ENCODE measurements around the gene ATP10A. TPM values are rescaled to one million over a fixed set of nuclear protein-coding genes. Genes with fewer than 3 reads are reported as not detected.

ATP10A gene
- total RNA-seq, 1 experiment from 2014 or later, result 7.1 TPM

DNA sequence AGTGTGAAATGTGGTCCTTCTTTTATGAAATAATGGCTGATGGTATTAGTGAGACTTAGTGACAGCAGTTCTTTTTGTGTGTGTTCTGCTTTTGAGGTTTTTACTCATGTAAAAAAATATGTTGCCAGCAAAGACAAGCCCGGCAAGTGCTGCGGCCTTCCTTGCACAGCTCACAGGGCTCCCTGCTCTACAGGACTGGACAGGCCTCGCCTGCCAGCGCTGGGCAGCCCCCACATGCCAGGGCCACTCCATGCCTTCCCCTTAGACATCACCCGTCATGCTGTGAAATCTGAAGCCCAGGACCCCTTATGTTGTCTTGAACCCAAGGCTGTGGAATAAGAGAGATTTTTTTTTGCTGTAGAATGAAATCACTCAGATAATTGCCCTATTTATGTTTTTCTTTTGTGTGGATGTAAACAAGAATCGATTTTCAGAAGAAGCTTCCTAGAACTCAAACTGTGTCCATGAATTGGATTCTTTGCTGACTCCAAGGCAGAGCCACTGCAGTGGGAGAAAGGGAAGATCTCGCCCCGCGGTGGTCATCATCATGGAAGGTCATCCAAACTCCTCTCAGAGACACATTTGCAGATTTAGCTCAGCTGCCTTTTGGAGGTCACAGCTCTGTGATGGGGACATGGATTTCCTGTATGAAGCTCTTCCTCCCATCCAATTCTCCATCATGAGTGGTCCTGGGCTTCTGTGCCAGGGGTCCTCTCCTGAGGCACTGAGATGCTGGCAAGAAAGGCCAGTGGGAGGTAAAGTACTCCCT, 150.8 kb downstream of the ATP10A start:
- no peak for DNase-seq (ENCODE audit: low read depth, low spot score)
- in situ Hi-C loops (cut with HindIII; ENCODE audit: low pct_unique_long_range_greater_than_20kb, low sequenced_read_pairs), result no loop called here

DNA sequence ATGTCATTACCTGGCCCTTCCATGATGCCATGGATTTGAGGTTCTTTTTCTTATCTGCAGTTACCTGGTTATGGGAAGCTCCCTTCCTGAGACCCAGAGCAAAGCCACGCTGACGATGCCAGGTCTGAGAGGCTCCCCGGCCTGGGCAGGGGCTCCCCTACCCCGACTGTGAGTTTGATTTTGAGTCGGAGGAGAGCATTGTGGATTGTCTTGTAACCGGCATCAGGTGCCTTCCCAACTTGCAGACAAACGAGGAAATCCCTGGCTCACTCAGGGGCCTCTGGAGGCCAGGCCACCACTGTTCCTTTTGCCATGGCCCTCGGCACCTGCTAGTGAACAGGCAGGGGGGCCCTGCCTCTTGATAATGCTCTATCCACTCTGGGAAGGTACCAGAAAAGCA, 151.4 kb downstream of the ATP10A start:
- no peak for DNase-seq (ENCODE audit: low read depth, low spot score)
- in situ Hi-C loops (cut with HindIII; ENCODE audit: low pct_unique_long_range_greater_than_20kb, low sequenced_read_pairs), result no loop called here

DNA sequence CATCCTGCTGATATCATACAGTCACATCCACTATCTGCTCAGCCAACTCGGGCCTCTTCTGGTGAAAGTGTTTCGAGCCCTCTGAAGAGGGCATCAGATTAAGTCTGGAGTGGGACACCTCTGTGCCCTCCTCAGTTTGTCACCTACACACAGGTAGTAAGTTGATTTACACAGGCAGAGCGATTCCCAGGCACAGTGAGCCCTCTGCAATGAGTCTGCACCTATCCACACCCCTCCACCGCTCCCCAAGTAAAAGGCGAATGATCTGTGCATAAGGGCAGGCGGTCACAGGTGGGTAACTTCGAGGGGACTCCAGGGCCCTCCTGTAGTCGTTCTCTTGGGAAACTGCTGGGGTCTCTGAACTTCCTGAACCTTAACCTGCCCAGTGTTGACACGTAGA, 152.0 kb downstream of the ATP10A start:
- in situ Hi-C loops (cut with HindIII; ENCODE audit: low pct_unique_long_range_greater_than_20kb, low sequenced_read_pairs), result no loop called here
- DNase-seq (ENCODE audit: low read depth, low spot score), result no peak

DNA sequence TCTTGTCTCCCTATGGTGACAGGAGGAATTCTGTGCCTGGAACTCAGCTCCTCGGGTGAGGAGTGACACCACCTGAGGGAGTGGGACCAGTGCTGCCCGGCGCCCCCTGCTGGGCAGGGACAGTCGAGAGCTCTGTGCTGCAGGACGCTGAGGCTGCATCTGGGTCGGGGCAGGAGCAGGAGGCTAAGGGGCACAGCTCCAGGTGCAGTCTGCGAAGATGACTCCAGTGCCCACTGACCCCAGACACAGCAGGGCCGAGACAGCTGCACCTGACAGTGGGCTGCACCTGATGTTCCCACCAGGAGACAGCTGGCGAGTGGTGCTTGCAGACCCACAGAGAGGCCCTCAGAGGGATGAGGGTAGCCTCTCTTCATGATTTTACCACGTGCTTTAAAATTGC, 152.9 kb downstream of the ATP10A start:
- in situ Hi-C loops (cut with HindIII; ENCODE audit: low pct_unique_long_range_greater_than_20kb, low sequenced_read_pairs), result no loop called here
- peak; percentile 63 for DNase-seq (ENCODE audit: low read depth, low spot score)

DNA sequence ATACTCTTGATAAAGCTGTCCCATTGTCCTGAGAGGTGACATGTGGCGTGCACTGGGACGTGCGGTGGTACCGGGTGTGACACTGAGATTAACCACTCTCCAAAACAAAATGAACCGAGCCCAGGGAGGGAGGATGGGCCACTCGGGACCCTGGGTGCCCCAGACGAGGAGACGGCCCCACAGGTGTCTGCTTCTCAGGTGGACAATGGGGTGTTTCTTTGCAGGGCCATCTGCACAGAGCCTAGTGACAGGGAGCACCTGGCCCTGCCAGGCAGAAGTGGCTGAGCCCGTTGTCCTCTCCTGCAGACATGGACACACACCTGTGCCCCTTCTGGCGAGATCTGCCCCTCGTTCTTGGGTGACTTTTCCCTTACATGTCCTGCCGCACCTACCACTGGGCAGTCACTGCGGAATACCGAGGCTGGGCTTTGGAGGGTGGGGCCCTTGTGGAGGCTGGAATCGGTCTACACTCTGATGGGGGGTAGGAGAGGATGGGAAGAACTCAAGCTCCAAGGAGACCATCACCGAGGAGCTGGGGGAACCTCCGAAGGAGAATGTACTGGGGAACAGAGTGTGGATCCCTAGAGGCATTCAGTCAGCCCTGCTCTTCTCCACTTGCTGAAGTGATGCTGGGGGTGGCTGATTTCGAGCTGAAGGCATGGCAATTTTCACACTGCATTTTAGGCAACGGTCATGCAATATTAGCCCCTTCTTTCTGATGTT, 153.5 kb downstream of the ATP10A start:
- in situ Hi-C loops (cut with HindIII; ENCODE audit: low pct_unique_long_range_greater_than_20kb, low sequenced_read_pairs), result no loop called here

DNA sequence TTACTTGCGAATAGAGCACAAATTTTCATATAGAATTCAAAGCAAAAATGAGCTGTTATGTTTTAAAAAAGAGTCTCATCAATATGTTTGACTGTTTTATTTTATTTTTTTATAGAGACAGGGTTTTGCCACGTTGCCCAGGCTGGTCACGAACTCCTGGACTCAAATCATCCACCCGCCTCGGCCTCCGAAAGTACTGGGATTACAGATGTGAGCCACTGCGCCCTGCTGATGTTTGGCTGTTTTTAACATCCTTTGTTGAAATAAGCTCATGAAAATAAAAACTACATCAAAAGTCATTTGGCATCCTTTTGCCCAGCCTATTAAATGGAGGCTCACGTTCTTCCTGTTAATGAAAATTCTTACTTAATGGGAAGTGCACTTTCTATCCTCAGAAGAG, 154.7 kb downstream of the ATP10A start:
- in situ Hi-C loops (cut with HindIII; ENCODE audit: low pct_unique_long_range_greater_than_20kb, low sequenced_read_pairs), result no loop called here
- no peak for DNase-seq (ENCODE audit: low read depth, low spot score)

More for the DNA sequence above, 153.5 kb downstream of the ATP10A start:
- no peak for DNase-seq (ENCODE audit: low read depth, low spot score)

DNA sequence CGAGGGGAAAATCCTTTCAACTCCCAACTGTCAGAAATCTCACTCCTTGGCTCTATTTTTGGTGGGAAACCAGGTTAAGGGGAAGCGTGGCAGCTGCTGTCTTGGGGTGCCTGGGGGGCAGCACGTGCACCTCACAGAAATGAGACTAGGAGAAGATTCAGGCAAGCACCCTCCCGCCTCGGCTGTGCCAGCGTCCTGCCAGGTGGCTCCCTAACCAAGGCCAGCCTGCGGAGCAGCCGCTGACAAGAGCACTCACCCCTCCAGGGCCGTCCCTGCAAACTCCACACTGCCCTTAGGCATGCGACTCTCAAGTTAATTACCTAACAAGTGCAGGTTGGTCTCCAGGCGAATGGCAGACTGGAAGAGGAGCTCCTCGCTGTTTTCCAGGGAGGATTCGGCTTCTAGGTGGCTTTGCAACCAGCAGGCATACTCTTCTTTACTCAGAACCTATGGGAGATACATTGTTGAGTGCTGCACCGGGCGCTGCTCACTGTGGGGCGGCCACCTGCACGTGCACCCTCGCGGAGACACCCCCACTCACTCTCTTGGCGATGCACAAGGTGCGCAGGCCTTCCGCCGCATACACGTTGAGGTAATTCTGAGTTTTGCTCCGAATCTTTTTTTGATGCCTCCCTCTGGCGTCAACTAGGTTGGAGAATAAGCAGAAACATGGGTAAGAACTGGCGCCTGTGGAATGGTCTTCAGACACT, 155.3 kb downstream of the ATP10A start:
- in situ Hi-C loops (cut with HindIII; ENCODE audit: low pct_unique_long_range_greater_than_20kb, low sequenced_read_pairs), result no loop called here
- DNase-seq (ENCODE audit: low read depth, low spot score), result no peak

DNA sequence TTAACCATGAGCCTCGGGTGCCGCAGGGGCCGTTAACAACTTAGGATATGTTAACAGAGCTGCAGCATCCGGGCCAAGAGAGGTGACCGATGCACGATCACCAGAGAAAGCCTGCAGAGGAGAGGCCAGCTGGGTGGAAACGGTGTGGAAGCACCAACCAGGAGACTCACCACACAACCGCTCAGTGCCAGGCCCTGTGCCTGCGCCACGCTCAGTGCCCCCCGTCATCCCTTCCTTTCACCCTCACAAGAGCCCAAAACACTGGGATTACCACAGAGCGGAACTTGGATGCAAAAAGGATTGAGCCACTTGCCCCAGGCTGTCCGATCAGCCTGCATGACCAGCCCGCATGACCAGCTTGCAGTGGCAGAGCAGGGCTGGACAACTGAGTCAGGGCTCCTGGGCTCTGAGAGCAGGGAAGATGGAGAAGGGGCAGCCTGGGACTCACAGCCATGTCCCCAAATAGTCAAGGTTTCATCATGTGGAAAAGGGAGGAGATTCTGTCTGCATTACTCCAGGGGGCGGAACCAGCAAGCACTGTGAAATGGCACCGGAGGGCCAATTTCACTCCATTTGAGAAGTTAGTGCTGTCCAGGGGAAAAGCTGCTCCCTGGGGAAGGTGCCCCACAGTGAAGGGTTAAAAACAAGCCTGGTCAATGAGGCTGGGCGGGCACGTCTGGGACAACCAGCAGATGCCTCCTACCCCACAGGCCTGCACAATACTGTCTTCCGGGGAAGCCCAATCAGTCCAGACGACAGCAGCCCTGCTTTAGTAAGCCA, 156.8 kb downstream of the ATP10A start:
- no peak for DNase-seq (ENCODE audit: low read depth, low spot score)
- in situ Hi-C loops (cut with HindIII; ENCODE audit: low pct_unique_long_range_greater_than_20kb, low sequenced_read_pairs), result no loop called here

DNA sequence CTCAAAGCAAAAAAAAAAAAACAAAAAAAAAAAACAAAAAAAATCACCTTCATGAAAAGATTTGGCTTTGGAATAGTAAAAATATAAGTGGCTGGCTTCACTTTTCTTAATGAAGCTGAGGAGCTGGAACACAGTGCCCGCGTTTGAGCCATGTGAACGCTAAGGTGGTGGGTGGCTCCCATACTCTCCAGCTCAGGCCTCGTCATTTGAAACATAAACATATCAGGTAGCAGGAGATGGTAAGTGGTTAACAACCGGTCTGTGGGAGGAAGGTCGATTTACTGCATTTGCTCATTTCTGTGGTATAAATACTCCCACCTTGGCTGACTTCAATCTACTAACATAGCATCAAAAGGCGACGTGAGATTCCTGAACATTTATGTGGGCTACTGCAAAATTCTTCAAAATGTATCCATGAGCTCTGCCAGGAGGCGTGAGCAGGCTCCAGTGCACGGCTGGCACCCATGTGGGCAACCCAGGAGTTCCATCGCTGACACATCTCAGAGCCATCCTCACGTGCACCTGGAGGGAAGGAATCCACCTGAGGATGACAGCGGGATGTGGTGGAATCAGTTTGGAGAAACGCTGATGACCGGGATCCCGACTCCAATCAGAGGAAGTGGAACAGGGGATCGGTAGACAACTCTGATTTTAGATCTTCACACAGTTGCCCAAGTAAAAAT, 157.6 kb downstream of the ATP10A start:
- in situ Hi-C loops (cut with HindIII; ENCODE audit: low pct_unique_long_range_greater_than_20kb, low sequenced_read_pairs), result no loop called here

DNA sequence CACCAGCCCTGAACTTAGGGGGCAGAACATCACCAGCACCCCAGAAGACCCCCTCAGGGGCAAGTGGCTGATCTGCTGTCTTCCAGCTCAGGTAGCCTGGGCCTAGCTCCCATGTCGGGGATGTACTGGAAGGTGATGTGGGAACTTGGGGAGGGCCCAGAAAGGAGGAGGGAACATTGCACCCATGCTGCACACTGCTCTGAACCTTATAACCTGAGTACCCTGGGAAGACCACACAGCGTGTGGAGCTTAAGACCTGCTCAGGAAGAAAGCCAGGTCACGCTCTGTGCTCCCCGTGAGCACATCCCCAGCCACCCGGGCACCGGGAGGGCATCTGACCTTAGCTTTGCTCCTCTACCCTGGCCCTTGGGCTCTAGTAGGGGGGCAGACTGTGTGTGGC, 159.4 kb downstream of the ATP10A start:
- no peak for DNase-seq (ENCODE audit: low read depth, low spot score)
- in situ Hi-C loops (cut with HindIII; ENCODE audit: low pct_unique_long_range_greater_than_20kb, low sequenced_read_pairs), result no loop called here

More for the DNA sequence above, 157.6 kb downstream of the ATP10A start:
- DNase-seq (ENCODE audit: low read depth, low spot score), result no peak

DNA sequence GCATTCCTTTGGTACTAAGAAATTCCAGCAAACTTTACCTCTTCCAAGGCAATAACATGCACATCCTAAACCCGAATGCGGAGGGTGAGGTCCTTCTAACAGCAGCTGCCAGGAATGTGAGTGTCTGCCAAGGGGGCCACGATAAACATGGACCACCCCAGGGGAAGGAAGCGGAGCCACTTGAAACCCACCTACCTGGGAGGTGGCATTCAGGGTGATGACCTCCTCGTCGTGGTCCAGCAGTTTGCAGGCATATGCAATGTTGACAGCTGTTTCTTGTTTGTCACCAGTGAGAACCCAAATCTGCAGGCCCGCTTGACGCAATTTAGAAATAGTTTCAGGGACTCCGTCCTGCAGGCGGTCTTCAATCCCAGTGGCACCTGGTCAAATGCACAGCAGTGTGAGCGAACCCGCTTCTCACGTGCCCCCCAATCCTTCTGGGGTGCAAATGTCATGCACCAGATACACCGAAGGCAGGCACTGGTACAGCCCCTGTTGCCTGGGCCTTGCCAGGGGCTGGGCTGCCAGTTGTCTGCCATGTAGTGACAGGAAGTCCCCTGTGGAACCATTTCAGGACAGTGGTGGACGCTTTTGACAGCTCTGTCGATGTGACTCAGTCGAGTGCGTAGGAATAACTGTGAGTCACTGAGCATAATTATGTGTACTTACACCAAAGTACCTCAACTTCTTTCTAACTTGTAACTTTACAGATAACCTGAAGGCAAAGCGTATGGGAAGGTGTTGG, 161.2 kb downstream of the ATP10A start:
- in situ Hi-C loops (cut with HindIII; ENCODE audit: low pct_unique_long_range_greater_than_20kb, low sequenced_read_pairs), result no loop called here
- no peak for DNase-seq (ENCODE audit: low read depth, low spot score)

DNA sequence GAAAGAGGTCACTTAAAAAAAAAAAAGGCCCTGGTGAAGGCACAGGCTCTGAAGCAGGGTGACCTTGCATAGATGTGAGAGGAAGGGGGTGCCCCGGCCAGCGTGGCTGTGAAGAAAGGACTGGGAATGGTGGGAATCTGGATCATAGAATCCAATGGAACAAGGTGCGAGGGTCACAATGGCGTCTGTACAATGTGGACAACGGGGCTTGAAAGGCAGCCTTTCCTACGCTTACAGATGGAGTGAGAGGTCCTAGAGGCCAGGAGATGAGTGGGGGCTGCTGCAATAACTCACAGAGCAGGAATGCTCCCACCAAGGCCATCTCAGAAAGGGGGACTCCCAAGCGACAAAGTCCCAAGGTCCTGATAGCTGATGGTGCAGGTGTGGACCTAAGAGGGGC, 162.2 kb downstream of the ATP10A start:
- no peak for DNase-seq (ENCODE audit: low read depth, low spot score)
- in situ Hi-C loops (cut with HindIII; ENCODE audit: low pct_unique_long_range_greater_than_20kb, low sequenced_read_pairs), result no loop called here

DNA sequence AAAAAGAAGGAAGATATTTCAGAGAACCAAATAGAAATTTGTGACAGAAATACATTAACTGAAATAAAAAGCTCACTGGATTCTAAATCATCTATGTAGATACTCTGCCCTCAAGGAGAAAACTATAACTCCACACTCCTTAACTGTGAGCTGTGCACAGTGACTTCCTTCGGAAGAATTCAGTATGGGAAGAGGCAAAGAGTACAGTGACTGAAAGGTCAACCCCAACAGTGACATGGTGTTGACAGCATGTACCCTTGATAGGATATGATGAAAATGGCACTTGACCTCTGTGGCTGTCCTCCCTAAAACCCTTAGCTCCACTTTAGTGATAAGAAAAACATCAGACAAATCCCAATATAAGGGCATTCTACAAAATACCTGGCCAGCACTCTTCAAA, 165.5 kb downstream of the ATP10A start:
- in situ Hi-C loops (cut with HindIII; ENCODE audit: low pct_unique_long_range_greater_than_20kb, low sequenced_read_pairs), result no loop called here
- DNase-seq (ENCODE audit: low read depth, low spot score), result no peak

DNA sequence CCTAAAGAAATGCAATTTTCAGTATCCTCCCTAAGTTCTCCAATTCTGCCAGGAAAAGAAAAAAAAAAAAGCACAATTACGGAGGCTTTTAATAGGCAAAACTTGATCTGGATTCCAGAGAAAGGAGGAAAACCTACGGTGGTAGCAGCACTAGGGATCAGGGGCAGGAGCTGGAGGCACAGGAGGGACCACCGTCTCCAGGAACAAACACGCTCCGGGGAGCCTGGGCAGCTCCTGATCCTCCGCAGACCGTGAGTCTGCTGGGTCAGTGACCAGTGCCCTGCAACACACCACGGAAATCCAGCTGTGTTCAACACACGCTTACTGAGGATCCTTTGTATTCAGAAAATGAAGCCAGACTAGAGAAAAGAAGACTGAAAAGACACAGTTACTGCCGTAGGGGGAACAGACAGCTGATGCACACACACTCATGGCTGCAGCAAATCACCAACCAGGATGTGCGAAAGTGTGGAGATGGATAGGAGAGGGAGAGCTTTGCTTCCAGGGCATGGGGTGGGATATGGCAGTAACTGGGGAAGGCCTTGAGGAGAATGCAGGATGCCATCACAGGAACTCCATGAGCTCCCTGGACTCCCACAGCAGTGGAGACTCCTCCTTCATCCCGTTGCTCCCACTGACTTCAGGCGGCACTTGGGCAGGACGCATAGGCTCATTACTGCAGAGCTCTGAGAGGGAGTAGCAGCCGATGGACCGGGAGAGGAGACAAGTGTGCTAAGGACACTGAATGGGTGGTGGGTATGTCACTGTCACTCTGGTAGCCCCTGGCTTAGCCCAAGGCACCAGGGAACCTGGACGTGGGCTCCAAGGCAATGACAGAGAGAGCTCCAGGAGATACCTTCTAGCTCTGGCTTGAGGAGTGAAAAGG, 167.0 kb downstream of the ATP10A start:
- in situ Hi-C loops (cut with HindIII; ENCODE audit: low pct_unique_long_range_greater_than_20kb, low sequenced_read_pairs), result no loop called here

DNA sequence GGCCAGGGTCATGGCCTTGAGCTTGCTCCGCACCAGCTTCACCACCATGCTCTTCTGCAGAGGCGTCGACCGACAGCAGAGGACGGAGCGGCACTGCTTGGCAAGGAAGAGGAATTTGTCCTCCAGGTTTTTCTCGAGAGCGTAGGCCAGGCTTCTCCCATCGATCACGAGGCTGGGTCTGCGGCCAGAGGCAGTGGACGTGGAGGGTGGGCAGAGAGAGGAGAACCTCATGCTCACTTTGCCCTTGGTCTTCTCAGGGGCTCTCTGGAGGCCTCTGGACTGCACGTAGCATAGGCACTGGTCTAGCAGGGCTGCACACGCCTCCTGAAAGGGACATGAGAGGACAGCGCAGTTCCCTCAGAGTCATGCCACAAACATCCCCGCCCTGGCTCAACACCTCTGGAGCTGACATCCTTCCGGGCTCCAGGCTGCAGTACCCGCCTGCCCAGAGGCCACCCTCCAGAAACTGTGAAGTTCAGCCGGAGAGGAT, 168.3 kb downstream of the ATP10A start:
- DNase-seq (ENCODE audit: low read depth, low spot score), result no peak
- in situ Hi-C loops (cut with HindIII; ENCODE audit: low pct_unique_long_range_greater_than_20kb, low sequenced_read_pairs), result no loop called here

More for the DNA sequence above, 167.0 kb downstream of the ATP10A start:
- peak; percentile 29 for DNase-seq (ENCODE audit: low read depth, low spot score)

DNA sequence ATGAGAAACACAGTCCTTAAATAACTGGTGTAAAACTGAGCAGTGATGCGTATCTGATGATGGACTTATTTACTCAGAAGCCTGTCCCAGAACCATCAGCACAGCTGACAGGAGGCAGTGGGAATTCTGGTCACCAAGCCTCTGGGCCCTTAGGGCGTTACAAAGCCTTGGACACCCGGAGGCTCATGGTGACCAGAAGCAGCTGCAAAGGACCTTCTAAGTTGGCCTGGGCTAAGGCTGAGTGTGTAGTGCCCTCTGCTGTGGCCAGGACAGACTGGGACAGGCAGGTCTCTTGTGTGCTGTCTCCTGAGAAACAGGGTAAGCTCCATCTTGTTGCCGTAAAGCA, 168.9 kb downstream of the ATP10A start:
- in situ Hi-C loops (cut with HindIII; ENCODE audit: low pct_unique_long_range_greater_than_20kb, low sequenced_read_pairs), result no loop called here
- no peak for DNase-seq (ENCODE audit: low read depth, low spot score)

All from SK-MEL-5 (cell line).